A673 (cell line): ENCODE measurements around the gene CENATAC.

Experiments used
- CTCF ChIP-seq: fragments of 300-800, 200-600 bp; sonication (generic); conservative IDR thresholded peaks from 2 replicates; pipeline ENCODE4 v1.5.1; 2017; ENCODE audit warnings: low read depth, mild to moderate bottlenecking, antibody characterized with exemption, low read length, moderate library complexity, mixed read lengths
- EZH2 ChIP-seq: fragments of 200-600 bp; sonication (generic); IDR thresholded peaks from 2 replicates; pipeline ENCODE4 v1.6.1; 2017; ENCODE audit warnings: borderline replicate concordance, low read depth, mild to moderate bottlenecking, mixed read lengths, antibody characterized with exemption, low read length; ENCODE audit not compliant: poor library complexity, severe bottlenecking

GRCh38 chr11:119061256-119061655 is 63.3 kb downstream of the CENATAC start:
- TF ChIP-seq CTCF (no peak), EZH2 (no peak)
